Neutrophil (primary cell): ENCODE data around the gene TMPRSS7.

Source experiments
- H3K27ac ChIP-seq: fragments of 200-600 bp; sonication (generic); 2 replicates; pipeline ENCODE4 v1.5.1; 2016; ENCODE audit warnings: mild to moderate bottlenecking, moderate library complexity
- H3K27me3 ChIP-seq: fragments of 200-600 bp; sonication (generic); 2 replicates; pipeline ENCODE4 v1.6.0; 2016; ENCODE audit warnings: mild to moderate bottlenecking
- H3K36me3 ChIP-seq: fragments of 200-600 bp; sonication (generic); 2 replicates; pipeline ENCODE4 v1.5.1; 2017
- H3K4me1 ChIP-seq, 2 experiments: fragments of 200-600 bp in 1 of 2; sonication (generic) in 1 of 2; 1 replicate in 1 of 2; 2 replicates in 1 of 2; pipeline versions ENCODE4 v1.5.1 to v1.6.1; 2013 to 2016; ENCODE audit warnings: low read depth in 1 of 2, low read length in 1 of 2, mild to moderate bottlenecking in 1 of 2, moderate library complexity in 1 of 2; ENCODE audit not compliant: control insufficient read depth in 1 of 2, insufficient read depth in 1 of 2
- H3K4me3 ChIP-seq, 2 experiments: fragments of 200-600 bp in 1 of 2; sonication (generic) in 1 of 2; 1 replicate in 1 of 2; 2 replicates in 1 of 2; pipeline ENCODE4 v1.5.1; 2013 to 2016; ENCODE audit warnings: low read depth in 1 of 2, low read length in 1 of 2, mild to moderate bottlenecking in 1 of 2, moderate library complexity in 1 of 2
- H3K9me3 ChIP-seq: fragments of 200-600 bp; sonication (generic); 2 replicates; pipeline ENCODE4 v1.5.1; 2016
- CTCF ChIP-seq: fragments of 200-600 bp; sonication (generic); IDR thresholded peaks from 2 replicates; pipeline ENCODE4 v1.5.1; 2016; ENCODE audit warnings: antibody characterized with exemption

The TMPRSS7 gene

GRCh38 chr3:112003321-112004080, 31.0 kb upstream of the TMPRSS7 start:
- H3K27ac ChIP-seq = no peak overlapping the region
- H3K27me3 ChIP-seq = peaks cover 34% of the 10 kb centered on the region
- H3K4me3 ChIP-seq = no peak overlapping the region
- peaks cover 5 to 9% of the 10 kb centered on the region in 2 experiments for H3K4me1 ChIP-seq
- no peaks in the 10 kb centered on the region for H3K36me3 ChIP-seq
- no peak for TF ChIP-seq CTCF
- H3K9me3 ChIP-seq = no peaks in the 10 kb centered on the region

- Histone ChIP-seq H3K4me1 (peaks cover 3 to 4% of the 10 kb centered on the region in 2 experiments), H3K36me3 (no peaks in the 10 kb centered on the region), H3K4me3 (no peak overlapping the region), H3K9me3 (no peaks in the 10 kb centered on the region), H3K27ac (no peak overlapping the region), H3K27me3 (peaks cover 27% of the 10 kb centered on the region)
- TF ChIP-seq CTCF = no peak
Measured at GRCh38 chr3:112004187-112004586, 30.3 kb upstream of the TMPRSS7 start.

GRCh38 chr3:112004669-112005068, 29.9 kb upstream of the TMPRSS7 start:
- no peak for TF ChIP-seq CTCF
- no peak overlapping the region for H3K27ac ChIP-seq
- no peak overlapping the region for H3K4me3 ChIP-seq
- H3K9me3 ChIP-seq = no peaks in the 10 kb centered on the region
- H3K36me3 ChIP-seq = no peaks in the 10 kb centered on the region
- H3K4me1 ChIP-seq = no peaks in the 10 kb centered on the region
- H3K27me3 ChIP-seq = peaks cover 22% of the 10 kb centered on the region

- Histone ChIP-seq H3K9me3 (no peaks in the 10 kb centered on the region), H3K4me1 (no peaks in the 10 kb centered on the region), H3K4me3 (no peak overlapping the region), H3K27me3 (peaks cover 17% of the 10 kb centered on the region), H3K27ac (no peak overlapping the region), H3K36me3 (no peaks in the 10 kb centered on the region)
- TF ChIP-seq CTCF = no peak
Measured at GRCh38 chr3:112005091-112005672, 29.4 kb upstream of the TMPRSS7 start.

- H3K27me3 ChIP-seq = no peaks in the 10 kb centered on the region
- no peaks in the 10 kb centered on the region for H3K9me3 ChIP-seq
- no peak overlapping the region for H3K27ac ChIP-seq
- H3K4me3 ChIP-seq = no peak overlapping the region
- TF ChIP-seq CTCF = no peak
- no peaks in the 10 kb centered on the region for H3K36me3 ChIP-seq
- no peaks in the 10 kb centered on the region for H3K4me1 ChIP-seq
Measured at GRCh38 chr3:112007633-112008032, 26.9 kb upstream of the TMPRSS7 start.
